GM18511 (cell line): Measurements from ENCODE around the gene ALKBH2.
A peak's percentile ranks its signal among the peaks of the same experiment; 100 is the strongest.

Experiments used
- ATAC-seq: cut with Tn5 transposase; IDR thresholded peaks from one replicate; pipeline ENCODE4 v1.9.1; 2021; ENCODE audit warnings: mild to moderate bottlenecking, moderate library complexity; ENCODE audit not compliant: unreplicated experiment

ALKBH2 gene

DNA sequence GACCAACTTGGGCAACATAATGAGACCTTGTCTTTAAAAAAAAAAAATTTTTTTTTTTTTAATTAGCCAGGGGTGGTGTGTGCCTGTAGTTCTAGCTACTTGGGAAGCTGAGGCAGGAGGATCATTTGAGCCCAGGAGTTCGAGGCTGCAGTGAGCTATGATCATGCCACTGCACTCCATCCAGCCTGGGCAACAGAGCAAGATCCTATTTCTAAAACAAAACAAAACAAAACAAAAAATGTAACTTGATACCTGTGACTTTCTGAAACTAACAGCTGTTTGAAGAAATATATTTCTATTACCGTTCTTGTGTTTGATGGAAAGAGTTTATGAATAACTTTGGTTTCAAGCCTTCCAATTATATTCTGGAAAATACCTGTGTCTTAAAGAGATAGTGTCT lies 21.4 kb upstream of the ALKBH2 start:
- no peak for ATAC-seq

DNA sequence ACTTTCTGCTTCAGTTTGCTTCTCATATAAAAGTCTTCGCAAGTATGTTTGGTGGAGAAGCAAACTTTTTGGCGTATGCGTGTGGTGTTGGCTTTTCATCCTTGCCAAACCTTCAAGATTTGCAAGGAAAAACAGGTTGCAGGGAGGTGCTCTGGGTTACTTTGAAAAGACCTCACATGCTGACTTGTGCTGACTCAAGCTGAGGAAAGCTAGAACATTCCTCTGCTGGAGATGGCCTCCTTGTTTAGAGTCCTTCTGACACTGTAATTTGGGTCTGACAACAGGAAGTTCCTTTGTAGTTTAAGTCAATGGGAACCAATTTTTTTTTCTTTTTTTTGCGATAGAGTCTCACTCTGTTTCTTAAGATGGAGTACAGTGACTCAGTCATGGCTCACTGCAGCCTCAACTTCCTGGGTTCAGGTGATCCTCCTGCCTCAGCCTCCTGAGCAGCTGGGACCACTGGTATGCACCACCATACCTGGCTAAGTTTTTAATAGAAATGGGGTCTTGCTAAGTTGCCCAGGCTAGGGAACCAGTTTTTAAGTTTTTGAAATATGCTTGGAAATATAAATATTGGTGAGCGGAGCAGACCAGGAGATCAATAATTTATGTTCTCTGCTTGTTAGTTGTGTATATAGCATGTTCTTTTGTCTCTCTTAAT lies 20.5 kb upstream of the ALKBH2 start:
- ATAC-seq, result no peak

DNA sequence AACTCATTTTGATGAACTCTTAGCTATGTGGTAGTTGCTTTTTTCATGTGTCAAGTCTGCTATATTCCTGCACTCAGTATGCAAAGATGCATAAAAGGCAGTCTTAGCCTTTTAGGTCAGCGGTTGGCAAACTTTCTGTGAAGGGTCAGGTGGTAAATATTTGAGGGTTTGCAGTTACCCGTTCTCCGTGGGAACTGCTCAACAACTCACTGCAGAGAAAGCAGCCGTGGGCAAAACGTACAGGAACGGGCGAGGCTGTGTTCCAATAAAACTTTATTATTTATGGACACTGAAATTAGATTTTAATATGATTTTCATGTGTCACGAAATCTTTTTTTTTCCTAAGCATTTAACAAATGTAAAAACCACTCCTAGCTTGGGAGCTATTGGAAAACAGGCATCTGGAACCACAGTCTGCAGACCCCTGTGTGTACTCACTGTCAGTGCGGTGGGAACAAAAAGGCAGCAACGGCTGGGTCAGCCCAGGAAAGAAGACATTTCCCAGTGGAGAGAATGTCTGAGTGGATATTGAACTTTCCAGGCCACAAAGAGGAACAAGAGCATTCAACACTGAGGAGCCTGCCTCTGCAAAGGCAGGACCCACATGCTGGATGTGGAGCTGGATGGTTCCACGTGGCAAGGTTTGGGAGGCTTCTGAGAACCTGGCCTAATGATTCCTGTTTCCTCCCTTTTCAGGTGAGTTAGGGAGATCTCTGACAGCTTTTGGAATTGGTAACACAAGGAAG lies 19.6 kb upstream of the ALKBH2 start:
- ATAC-seq, result no peak

DNA sequence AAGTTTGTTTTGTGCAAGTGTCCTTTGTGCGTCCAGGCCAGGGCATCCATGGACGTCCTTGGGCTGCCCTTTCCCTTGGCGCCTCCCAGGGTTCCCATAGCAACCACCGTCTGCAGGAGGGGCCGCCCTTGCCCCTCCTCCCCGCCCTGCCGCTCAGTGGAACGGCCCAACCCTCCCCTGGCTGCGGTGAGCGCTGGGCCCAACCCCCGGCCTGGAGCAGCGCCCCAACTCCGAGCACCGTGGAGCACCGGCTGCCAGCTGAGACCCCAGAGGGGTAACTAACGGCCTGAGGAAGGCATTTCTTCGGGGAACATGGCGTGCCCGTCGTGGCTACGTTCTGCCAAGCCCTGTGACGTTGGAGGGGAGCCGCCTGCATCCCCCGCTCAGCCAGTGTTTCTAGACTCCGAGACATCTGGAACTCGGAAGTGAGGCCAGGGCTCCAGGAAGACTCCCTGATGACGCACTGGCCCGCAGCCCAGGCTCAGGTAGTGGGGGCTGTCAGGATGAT lies 17.8 kb upstream of the ALKBH2 start:
- peak; percentile 60 for ATAC-seq

DNA sequence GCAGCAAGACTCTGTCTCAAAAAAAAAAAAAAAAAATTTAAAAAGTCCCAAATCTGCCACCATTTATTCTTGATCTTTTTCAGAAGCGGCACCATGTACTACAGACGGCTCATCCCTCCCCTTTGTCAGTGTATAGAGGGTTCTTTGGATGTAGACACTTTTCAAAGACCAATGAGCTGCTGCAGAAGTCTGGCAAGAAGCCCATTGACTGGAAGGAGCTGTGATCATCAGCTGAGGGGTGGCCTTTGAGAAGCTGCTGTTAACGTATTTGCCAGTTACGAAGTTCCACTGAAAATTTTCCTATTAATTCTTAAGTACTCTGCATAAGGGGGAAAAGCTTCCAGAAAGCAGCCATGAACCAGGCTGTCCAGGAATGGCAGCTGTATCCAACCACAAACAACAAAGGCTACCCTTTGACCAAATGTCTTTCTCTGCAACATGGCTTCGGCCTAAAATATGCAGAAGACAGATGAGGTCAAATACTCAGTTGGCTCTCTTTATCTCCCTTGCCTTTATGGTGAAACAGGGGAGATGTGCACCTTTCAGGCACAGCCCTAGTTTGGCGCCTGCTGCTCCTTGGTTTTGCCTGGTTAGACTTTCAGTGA lies 16.6 kb upstream of the ALKBH2 start:
- no peak for ATAC-seq

DNA sequence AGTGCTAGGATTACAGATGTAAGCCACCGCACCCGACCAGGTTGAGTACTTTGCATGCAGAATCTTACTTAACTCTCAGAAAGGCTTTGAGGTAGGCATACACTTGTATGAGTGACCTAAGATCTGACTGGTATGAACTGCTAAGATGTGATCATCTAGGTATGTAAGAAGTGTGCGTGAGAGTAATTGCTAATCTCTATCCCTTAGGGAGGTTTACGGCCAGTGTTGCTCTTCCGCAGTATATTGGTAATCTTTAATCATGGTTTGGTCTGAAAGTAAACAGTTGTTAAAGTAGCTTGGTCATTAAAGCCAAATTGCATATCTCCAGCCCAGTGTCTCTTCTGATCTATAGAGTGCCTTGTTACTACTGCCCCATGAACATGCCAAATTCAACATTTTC lies 11.9 kb upstream of the ALKBH2 start:
- no peak for ATAC-seq

DNA sequence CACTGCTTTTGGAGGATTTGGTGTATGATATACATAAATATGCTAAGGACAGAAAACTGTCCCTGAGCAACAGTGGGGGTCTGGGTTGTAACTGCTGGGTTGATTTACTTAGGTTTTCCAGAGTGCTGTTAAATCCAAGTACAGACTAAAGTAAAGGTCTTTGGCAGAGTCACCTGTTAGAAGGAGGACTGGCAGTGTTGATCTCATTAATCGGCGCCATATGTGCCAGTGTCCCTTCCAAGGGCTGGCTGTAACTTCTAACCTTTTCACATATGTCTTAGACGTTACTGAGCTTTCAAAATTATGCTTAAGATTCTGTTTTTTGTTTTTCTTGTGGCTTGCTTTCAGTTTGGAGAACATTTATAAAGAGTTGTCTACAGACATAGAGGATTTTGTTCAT lies 9.2 kb upstream of the ALKBH2 start:
- ATAC-seq, result no peak

DNA sequence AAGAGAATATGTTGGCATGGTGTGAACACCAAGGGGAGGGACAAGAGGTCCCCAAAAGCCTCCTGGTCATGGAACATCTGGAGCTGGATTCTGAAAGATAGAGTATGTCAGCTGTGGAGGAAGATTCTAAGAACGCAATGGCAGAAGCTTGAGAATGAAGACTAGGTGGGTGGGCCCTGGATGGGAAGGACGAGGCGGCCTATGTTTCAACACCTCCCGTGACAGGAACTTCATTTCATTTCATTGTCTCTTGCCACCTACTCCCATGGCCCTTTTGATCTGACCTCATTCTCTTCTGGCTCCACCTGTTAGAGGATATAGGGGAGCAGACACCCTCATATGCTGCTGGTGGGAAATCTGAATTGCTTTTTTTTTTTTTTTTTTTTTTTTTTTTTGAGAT lies 7.5 kb upstream of the ALKBH2 start:
- no peak for ATAC-seq

DNA sequence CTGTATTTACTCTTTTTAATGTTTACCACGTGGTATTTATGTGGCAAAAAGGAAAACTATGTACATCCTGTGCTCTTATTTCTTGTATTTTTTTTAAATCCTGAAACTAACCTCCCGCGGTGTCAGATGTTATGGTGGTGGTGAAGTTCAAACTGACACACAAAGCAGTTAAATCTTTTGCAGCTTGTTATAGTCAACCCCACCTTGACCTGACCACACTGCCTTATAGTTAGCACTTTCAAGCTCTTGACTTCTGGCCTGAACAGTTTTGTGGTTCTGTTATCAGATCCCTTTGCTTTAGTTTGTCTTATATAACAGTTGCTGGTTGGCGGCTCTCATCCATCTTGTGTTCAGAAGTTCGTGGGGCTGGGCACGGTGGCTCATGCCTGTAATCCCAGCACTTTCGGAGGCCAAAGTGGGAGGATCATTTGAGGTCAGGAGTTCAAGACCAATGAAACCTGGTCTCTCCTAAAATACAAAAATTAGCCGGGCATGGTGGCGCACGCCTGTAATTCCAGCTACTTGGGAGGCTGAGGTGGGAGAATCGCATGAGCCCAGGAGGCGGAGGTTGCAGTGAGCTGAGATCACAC lies 6.3 kb upstream of the ALKBH2 start:
- ATAC-seq, result no peak

DNA sequence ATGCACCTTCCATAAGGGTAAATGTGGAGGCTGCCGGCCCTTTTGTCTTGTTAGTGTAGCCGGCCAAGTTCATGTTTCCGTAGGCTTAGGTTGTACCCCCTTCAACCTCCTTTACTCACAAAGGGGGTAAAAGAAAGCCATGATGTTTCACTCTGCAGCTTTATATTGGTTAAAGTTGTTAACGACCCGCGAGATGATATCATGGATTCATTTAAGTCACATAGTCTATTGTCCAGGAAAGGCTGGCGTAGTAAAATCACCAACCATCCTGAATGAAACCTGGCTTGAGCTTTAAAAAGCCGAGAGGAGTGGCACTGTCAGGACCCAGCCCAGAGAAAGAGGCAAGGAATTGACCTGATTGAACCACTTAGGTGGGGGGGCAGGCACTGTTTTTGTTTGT lies 5.4 kb upstream of the ALKBH2 start:
- ATAC-seq, result no peak

DNA sequence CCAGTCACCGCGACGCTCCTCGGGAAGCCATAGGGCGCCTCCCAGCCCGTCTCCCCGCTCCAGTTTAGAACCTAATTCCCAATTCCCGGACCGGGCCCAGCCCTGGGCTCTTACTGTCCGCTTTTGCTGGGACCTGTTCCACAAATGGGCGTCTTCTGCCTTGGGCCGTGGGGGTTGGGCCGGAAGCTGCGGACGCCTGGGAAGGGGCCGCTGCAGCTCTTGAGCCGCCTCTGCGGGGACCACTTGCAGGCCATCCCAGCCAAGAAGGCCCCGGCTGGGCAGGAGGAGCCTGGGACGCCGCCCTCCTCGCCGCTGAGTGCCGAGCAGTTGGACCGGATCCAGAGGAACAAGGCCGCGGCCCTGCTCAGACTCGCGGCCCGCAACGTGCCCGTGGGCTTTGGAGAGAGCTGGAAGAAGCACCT lies 4.9 kb upstream of the ALKBH2 start:
- peak; percentile 34 for ATAC-seq

DNA sequence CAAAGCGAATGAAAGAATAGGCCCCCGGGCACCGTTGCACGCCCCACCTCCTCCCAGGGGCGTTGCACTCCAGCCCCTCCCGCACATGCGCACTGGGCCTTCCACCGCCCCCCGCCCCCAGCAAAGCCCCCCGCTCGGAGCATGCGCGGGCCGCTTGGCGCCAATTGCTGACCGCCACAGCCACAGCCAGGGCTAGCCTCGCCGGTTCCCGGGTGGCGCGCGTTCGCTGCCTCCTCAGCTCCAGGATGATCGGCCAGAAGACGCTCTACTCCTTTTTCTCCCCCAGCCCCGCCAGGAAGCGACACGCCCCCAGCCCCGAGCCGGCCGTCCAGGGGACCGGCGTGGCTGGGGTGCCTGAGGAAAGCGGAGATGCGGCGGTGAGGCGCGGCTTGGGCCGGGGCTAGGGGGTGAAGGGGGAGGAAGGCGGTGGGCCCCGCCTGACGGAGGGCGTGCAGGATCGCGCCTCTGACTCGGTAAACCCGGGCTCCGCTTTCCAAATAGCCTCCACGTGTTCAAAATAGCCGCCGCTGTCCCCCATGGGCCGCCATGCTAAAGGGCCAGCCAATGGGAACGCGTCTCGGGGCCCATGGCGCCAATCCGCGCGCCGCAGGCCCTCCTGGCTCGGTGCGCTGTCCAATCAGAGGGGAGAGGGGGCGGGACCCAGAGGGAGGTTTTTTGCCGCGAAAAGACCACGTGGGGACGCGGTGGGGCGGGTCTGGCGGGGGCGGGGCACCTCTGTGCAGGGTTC lies 4.3 kb upstream of the ALKBH2 start, which contains the start of gene UNG:
TSS of gene UNG (plus strand) at position 163 of the 748 bp plus-strand sequence. CDS start at position 246, 83 bp downstream.
- peak; percentile 91 for ATAC-seq

DNA sequence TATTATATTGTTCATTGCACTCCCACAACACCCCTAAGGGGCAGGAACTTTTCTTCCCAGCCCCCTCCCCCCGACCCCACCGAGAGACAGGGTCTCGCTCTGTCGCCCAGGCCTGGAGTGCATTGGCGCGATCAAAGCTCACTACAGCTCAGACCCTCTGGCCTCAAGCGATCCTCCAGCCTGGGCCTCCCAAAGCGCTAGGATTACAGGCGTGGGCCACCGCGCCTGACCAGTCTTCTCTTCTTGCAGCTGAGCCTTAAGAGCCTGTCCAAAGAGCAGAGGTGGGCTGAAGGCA lies 3.8 kb upstream of the ALKBH2 start:
- no peak for ATAC-seq

DNA sequence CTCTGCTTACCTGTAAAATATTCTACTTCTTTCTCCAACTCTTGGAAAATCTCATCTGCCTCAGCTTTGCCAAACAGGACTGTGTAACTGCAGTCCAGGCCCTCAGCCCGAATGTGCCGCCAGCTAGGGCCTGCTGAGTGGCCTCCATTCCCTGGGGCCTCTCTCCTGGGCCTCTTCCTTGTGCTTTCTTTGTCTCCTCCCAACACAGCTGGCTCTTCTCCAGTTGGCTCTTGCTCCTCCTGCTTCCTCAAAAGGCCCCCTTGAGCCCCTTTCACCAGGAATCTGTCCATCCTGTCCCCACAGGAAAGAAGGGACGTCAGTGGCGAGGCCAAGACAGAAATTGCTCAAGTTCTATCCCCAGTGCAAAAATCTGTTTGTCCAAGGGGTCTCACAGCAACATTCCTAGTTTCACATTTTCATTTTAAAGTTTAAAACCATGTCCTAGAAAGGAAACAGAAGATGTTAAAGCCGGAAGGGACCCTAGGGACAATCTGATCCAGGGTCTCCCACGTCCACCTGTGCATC lies 713 bp downstream of the ALKBH2 start:
- no peak for ATAC-seq

DNA sequence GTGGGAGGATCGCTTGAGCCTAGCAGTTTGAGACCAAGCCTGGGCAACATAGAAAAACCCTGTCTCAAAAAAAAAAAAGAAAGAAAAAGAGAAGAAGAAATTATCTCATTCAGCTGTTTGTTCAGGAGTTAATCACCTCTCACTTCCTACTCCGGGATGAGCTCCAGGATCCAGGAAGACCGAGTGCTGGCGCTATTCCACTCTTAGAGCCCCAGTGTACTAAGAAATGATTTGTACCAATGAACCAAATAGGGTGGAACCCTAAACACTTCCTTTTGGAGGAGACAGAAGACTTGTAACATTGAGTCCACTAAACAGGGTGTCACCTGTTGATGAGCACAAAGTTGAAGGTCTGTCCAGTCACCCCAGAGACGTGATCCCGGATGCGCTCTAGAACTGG lies 3.6 kb downstream of the ALKBH2 start:
- no peak for ATAC-seq

DNA sequence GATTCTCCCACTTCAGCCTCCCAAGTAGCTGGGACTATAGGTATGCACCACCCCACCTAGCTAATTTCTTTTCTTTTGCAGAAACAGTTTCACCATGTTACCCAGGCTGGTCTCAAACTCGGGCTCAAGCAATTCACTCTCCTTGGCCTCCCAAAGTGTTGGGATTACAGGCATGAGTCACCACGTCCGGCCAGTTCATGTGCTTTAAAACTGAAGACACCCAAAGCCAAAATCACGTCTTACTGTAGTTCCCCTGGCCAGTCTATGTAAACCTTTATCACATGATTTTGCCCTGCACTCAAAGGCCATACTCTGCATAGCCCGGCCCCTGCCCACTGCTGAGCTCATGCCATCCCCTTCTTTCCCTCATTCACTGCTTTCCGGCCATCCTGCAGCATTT lies 4.5 kb downstream of the ALKBH2 start:
- ATAC-seq, result no peak

DNA sequence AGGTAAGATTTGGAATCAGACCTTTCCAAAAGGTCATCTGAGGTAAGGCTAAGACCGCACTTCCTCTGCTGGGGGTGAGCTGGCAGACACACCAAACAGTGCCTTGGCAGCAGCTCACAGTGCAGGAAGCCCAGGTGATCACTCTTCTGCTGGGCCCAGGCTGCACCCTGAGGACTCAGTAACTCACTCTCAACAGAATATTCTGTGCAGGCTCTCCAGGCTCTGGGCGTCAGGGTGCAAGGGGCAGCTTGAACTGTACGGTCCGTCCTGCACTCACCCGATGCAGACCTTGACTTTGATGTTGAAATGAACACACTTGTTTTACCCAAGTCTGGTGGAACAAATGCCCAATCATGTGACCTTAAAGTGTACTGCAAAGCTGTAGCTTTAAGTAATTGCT lies 6.0 kb downstream of the ALKBH2 start:
- no peak for ATAC-seq

DNA sequence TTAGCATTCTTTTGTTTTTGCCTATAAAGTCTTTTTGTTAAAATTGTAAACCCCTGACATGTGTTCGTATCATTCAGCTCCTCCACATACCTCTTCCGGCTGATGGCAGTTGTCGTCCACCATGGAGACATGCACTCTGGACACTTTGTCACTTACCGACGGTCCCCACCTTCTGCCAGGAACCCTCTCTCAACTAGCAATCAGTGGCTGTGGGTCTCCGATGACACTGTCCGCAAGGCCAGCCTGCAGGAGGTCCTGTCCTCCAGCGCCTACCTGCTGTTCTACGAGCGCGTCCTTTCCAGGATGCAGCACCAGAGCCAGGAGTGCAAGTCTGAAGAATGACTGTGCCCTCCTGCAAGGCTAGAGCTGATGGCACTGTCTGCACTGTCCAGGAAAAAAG lies 7.7 kb downstream of the ALKBH2 start:
- no peak for ATAC-seq

DNA sequence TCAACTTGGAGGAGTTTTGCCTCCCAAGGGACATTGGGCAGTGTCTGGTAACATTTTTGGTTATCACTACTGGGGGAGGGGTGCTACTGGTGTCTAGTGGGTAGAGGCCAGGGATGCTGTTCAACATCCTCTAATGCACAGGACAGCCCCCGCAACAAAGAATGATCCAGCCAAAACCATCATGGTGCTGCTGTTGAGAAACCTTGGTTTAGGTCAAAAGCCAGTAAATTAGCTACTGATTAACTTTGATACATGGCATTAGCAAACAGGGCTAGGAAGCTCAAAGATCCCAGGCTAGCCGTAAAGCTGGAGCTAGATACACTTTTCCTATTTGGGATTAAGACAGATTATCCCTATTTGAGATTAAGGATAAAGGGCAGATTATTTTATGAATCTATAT lies 8.8 kb downstream of the ALKBH2 start:
- ATAC-seq, result no peak

DNA sequence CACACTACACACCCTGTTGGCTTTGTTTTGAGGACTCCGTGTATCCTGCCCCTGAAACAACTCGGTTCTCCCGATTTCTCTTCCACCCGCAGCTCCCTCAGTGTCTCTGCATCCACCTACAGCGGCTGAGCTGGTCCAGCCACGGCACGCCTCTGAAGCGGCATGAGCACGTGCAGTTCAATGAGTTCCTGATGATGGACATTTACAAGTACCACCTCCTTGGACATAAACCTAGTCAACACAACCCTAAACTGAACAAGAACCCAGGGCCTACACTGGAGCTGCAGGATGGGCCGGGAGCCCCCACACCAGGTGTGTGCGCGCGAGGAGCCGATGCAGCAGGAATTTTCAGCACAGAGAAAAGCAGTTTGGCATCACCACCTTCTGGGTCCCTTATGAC lies 10.5 kb downstream of the ALKBH2 start:
- no peak for ATAC-seq

DNA sequence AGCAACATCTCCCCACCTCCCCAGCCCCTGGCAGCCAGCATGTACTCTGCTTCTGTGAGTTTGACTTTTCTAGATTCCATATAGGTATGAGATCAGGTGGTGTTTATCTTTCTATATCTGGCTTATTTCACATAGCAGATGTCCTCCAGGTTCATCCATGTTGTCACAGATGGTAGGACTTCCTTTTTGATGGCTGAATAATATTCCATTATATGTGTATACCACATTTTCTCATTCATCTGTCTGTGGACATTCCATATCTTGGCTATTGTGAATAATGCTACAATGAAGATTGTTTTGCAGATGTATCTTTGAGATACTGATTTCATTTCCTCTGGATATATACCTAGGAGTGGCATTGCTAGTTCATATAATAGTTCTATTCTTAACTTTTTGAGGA lies 18.4 kb downstream of the ALKBH2 start:
- ATAC-seq, result no peak
